NOMO-1 treated with dmso at 0.1 percent for 144 hours (cell line): ENCODE data around the gene AP3M1.
"Not testable (repeated sequence)": the region's sequence is repeated elsewhere in the genome, so short reads cannot be mapped to it uniquely, and the experiment has no call there.

ENCODE experiments used
- DNase-seq: peaks from one replicate; lab custom pipeline; 2025; ENCODE audit not compliant: unreplicated experiment; lab: John Stamatoyannopoulos, UW

AP3M1 gene

GRCh38 chr10:74163319-74164068 is 12.9 kb upstream of the AP3M1 start:
- DNase-seq: no peak

DNA sequence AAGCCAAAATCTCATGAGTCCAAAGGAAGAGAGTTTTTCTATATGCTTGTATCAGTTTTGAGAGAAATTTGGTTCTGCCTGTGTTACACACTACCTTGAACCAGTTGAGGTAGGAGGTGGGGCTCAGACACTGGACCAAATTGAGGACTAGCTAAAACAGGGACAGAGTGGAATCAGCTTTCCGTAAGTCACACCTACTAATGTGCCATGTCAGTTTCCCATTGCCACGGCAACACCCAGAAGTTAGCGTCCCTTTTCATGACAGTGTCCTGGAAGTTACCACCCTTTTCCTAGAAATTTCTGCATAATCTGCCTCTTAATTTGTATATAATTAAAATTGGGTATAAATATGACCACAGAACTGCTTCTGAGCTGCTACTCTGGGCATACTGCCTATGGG is 9.4 kb upstream of the AP3M1 start:
- no peak for DNase-seq

DNA sequence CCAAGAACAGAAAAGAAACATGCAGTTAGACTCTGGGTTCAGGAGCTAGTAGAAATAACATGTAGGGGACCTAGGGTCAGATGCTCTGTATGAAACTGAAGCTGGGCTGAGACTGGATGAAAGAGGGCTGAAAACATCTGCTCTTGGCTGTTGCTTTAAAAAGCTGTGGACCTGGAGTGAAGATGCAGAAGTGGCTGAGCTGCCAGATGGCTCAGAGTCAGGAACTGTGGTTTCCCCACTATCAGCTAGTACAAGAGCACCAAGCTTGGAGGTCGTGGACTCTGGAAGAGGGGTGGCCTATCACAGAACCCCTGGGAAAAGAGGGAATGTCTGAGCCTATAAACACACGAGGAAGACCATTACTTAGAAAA is 6.3 kb upstream of the AP3M1 start:
- DNase-seq: no peak

DNA sequence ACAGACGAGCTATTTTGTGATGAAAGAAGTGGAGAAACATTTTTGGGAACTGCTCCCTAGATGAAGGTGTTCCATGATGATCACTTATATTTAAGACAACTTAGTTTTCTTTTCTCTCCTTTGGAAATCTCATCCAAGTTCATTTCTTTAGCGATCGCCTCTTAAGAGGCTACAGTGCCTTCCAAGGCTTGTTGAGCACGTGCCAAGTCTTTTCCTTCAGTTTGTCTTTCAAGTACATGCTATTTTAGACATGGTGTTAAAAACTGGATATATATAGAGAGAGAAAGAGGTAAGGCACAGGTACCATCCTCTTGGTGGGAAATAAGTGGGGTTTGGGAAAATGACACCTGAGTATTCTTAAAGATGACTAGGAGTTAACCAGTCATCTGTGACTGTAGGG is 3.0 kb upstream of the AP3M1 start:
- DNase-seq: no peak

GRCh38 chr10:74153123-74153522 is 2.5 kb upstream of the AP3M1 start:
- DNase-seq: no peak

- no peak for DNase-seq
Observed at GRCh38 chr10:74151879-74152722, 1.5 kb upstream of the AP3M1 start.

- DNase-seq: peak; percentile 96
Observed at GRCh38 chr10:74150990-74151878, 606 bp upstream of the AP3M1 start, which contains the start of gene ADK. Gene ADK (plus strand): TSS chr10:74151221. CDS start chr10:74151279, 58 bp downstream.

GRCh38 chr10:74146980-74147379 is 3.6 kb downstream of the AP3M1 start:
- not testable (repeated sequence) for DNase-seq

GRCh38 chr10:74145133-74145532 is 5.5 kb downstream of the AP3M1 start:
- DNase-seq: no peak

DNA sequence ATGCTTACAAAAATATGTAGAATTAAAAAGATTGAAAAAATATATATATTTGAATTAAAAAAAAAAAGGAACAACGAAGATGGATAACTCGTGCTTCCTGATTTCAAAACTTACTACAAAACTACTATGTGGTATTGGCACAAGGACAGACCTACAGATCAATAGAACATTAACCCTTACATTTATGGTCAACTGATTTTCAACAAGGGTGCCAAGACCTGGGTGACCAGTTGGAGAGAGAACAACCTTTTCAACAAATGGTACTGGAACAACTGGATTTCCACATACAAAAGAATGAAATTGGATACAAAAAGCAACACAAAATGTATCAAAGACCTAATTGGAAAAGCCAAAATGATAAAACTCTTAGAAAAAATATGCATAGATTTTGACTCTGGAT is 10.1 kb downstream of the AP3M1 start:
- no peak for DNase-seq

DNA sequence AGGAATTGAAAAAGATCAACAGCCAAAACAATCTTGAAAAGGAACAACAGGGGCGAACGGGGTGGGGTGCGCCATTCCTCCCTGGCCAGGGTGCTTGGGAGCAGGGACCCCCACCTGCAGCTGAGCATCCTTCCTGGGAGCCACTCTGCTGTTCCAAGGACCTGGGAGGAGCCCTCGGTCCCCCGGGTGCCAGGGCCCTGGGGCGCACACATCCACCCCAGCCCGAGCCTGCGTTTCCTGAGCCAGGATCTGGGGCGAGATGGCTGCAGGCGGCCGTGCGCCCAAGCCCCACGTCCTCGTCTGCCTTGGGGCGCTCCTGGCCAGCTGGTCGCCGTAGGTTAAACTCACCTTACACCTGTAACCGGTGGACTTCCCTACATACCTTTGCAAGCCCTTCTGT is 10.6 kb downstream of the AP3M1 start:
- no peak for DNase-seq

DNA sequence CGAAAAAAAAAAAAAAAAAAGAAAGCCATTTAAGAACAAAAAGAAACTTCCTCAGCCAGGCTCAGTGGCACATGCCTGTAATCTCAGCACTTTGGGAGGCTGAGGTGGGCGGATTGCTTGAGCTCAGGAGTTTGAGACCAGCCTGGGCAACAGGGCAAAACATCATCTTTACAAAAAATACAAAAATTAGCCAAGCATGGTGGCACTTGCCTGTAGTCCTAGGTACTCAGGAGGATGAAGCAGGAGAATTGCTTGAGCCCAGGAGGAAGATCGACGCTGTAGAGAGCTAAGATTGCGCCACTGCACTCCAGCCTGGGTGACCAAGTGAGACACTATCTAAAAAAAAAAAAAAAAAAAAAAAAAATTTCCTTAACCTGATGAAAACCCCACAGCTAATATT is 12.0 kb downstream of the AP3M1 start:
- not testable (repeated sequence) for DNase-seq

- no peak for DNase-seq
Observed at GRCh38 chr10:74137992-74138391, 12.6 kb downstream of the AP3M1 start.

- no peak for DNase-seq
Observed at GRCh38 chr10:74135452-74135851, 15.2 kb downstream of the AP3M1 start.

DNA sequence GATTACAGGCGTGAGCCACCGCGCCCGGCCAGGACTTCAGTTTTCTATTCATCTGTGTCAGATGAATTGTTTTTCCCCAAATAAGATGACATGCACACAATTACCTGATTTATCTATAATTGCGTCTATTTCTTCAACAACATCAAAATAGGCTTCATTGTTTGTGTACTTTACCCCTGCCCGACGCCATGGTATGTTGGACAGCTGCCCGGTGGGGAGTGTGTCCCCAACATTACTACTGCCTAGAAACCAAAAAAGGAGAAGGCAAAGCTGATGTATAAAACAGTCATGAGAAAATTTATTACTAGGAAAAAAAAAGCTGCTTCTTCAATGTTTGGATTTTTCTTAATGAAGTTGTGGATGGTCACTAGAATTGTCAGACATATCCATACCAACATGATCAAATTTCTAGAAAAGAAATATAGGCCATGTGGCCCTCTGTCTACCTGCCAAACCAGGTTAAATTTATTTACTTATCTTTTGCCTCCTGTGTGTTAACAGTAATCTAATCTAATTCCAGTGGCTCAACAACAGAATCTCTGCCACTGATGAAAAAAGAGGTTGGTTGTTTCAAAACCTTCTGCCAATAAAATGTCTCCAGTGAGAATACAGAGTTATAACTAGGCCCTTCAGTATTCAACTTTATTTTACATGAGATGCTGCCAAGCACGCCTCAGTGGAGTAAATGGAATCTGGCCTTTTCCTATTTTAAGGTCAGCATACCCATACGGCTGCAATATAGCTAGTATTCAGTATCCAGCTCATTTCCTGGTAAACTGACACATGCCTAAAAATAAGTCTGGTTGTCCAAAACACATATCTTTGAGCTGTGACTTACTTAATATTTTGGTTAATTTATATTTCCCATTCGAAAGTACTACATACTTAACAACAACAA is 16.5 kb downstream of the AP3M1 start:
- no peak for DNase-seq

- DNase-seq: no peak
Observed at GRCh38 chr10:74123081-74123480, 27.5 kb downstream of the AP3M1 start.

DNA sequence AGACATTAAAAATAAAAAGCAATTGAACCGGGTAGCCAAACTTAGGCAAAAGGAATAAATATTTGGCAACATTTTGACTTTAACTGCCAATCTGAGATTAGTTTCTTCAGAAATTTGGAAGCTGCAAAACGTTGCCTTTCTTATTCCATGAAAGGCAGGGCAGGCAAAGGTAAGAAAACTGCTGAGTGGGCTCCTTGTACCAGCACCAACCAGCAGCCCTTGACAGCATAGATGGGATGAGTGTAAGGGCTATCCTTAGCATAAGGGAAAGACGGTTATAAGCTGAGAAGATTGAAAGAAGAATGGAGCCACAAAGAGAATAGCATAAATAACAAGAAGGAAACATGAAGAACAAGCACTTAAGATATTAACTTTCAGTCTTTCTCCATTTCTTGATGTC is 28.6 kb downstream of the AP3M1 start:
- no peak for DNase-seq

- no peak for DNase-seq
Observed at GRCh38 chr10:74121368-74121767, 29.3 kb downstream of the AP3M1 start.

- no peak for DNase-seq
Observed at GRCh38 chr10:74120911-74121310, 29.7 kb downstream of the AP3M1 start.

DNA sequence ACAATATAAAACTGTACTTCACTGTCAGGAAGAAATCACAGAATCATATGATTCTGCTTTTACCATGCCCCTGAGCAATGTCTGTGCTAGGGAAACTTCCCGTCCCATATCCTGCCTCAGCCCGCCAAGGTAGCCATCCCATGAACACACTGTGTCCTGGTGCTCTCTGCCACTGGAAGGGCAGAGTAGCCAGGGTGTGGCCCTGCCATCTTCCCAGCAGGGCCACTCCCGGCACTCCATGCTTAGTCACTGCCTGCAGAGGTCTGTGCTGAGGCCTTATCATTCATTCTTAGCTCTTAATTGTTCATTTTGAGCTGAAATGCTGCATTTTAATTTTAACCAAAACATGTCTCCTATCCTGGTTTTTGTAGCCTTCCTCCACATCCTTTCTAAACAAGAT is 31.8 kb downstream of the AP3M1 start:
- DNase-seq: no peak
